ENCODE results near the gene PRKCA.

PRKCA gene

DNA sequence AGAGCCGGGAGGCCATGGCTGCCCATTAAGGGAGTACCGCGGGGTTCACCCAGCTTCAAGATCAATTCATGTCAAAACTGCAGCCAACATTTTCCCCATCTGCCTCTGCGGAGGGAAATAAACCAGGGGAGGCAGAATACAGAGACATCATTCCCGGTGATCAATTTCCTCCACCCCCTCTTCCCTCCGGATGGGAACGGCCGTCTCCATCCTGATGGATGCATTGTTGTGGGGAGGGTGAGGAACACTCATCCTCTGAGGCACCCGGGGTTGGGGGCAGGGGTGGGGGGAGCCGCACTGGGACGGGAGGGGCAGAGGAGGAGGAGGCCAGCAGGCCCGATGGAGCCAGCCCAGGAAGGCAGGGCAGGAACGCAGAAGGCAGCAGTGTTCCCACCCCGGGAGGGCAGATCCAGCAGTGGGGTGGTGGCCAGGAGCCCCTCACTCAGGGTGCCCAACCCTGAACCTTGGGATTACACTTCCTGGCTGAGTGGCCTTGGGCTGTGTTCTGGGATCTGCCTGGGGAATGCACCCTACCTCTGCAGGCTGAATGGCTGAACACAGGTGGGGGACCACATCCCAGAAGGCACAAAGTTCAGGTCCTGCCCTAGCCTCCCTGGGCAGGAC is 546.7 kb downstream of the PRKCA start:
- DNase-seq = no peak

DNA sequence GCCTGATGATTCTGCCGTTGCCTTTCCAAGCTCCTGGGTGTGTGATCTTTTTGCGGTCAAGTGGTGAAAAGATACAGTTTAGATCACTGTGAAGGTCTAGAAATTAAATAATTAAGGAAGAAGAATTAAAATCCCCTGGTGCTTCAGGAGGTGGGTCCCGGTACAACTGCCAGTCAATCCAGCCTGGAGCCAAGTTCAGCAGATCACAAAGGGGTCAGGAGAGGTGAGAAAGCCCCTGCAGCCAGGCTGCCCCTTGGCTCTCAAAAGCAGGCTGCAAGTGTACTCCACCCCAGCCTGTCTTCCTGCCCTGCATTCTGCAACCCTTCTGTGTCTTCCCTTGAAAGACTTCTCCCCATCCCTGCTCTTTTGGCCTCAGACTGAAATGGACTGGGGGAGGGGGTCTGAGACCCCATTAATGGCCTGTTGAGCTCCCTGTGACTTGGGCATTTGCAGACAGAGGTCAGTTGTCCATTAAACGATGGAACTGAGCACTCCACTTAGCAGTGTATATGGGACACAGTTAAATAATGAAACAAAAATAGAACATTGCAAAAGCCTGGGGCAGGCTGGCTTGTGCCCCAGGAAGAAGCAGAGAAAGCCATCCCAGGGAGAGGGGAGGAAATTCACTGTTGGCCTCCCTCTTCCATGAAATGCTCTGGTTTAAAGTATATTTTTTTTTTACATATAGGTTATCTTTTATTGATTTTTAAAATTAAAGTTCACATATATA is 547.6 kb downstream of the PRKCA start:
- no peak for DNase-seq

DNA sequence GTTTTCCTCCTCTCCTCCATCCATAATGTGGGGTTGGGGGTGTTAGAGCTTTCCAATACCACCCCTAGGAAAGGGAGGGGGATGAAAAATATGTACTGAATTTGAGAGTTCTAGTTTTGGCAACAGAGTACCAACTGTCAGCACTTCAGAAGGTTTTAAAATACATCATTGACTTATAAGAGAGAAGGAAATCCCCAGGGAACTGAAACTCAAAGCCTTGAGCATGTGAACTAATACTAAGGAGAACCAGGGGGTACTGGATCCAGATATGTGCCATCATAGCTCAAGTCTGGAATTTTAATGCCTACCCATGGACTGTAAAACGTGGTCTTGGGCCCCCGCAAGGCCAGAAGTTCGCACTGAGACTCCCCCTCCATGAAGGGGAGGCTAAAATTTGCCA is 548.3 kb downstream of the PRKCA start:
- no peak for DNase-seq

DNA sequence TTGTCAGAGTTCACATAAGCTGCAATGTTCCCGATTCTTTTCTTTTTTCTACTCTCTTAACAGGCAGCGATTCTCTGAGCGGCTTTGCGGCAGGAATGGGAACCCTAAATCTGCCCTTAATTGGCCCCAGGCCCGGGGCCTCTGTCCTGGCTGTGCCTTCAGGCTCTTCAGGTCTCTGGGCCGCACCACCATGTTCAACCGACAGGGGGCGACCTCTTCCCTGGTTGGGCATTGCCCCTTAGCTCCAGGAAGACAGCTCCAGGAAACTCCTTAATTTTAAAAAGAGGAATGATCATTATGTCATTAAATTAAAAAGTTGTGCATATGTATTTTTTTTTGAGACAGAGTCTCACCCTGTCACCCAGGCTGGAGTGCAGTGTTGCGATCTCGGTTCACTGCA is 552.8 kb downstream of the PRKCA start:
- DNase-seq = peak in 1 of 5 donors; percentile 5

DNA sequence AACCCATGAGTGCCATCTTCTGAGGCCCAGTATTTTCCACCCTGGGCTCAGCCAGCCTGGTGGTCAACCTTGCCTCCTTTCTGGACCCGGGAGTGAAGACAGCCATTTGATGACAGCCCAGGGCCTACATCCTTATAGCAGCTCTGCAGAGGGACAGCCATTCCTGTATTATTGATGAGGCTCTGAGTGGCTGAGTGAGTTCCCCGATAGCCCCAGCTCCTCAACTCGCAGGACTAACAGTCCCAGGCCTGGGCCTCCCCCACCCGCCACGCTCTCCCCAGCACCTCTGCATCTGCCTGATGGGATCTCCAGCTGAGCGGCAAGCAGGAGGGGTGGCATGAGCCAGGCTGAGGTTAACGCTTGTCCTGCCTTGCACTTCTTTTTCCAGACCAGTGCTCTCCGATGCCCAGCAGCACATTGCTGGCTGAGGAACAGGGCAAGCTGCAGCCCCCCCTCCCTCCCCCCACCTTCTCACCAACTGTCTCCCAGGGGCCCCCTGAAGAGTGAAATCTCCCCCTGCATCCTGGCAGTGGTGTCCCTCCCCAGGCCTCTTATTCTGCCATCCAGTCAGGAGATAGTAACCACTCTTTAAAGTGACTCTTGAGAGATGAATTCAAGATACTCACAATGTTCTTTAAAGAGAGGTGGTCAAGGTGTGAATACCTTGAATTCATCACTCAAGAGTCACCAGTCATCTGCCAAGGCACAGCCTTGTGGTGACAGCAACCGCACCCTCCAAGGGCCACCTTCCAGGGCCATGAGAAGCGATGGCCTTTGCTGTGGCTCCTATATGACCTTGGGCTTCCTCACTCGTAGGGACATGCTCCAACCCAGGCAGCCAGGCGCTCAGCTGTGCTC is 556.0 kb downstream of the PRKCA start:
- no peak for DNase-seq

DNA sequence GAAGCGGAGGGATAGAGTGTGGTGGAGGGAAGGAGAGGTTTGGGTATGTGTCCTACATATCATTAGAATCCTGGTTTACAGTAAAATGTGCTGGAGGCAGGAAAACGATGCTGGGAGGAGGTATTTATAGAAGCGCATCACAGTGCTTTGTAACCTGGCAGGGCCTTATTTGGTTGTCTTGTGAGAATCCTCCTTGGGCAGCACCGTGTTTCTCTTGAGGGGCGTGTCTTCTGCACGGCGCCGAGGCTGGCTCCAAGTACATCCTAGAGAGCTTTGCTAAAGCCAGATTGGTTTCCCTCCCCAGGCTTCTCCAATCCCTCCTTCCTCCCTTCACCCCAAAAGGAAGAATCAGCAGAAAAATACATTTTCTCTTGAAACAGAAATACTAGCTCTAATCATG is 556.9 kb downstream of the PRKCA start:
- DNase-seq = no peak

DNA sequence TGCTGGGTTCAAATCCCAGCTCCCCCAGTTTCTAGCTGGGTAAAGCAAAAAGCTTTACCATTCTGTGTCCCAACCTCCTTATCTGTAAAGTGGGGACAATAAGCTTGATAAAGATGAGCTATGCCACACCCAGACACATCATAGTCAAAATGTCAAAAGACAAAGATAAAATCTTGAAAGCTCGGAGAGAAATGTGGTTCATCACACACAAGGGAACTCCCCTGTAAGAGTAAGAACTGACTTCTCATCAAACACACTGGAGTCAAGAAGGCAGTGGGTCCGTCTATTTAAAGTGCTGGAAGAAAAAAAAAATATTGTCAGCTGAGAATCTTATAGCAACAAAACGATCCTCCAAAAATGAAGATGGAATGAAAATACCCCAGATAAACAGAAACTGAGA is 557.8 kb downstream of the PRKCA start:
- no peak for DNase-seq

All from T-helper 1 cell (primary cell).